Endothelial cell of hepatic sinusoid (primary cell): ENCODE measurements around the gene MLLT10.

Experiments
- in situ Hi-C: cut with HindIII; loops from 2 replicates; pipeline ENCODE4 v1.10.0; 2017; ENCODE audit warnings: low sequenced_read_pairs

Gene MLLT10

DNA sequence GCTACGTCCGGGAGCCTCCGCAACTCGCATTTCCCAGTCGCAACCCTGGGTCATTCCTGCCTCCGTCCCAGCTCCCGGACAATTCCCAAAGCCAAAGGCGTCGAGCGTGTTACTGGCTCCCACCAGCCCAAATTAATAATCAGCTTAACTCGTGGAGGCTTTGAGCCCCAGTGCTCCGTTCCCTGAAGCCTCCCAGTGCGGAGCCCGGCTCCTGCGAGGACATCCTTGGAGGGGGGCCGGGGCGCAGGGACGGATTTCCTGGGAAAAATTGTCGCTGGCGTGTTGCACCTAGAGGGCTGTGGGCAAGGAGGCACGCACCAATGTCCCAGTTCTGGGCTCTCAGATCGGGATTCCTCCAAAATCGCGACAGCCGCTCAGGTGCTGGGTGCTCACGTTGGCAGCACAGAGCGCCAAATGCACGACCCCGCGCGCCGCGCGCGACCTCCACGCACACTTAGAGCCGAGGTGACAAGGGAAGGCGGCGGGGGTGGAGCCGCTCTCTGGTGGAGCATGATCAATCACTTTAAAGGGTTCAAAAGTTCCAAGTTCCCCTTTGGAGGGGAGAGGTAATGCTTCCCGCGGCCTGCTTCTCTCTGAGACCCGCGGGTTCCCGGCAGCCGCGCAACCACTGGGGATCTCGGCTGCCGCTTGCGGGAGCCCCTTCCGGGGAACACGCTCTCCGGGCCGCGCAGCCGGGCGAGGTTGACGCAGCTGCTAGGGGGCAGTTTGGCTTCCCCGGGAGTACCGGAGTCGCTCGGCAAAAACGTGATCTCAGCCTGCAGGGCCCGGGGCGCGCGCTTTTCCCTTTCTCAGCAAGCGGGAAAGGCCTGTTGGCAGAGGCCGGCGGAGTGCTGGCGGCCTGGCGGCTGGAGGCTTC is 34.1 kb upstream of the MLLT10 start:
- in situ Hi-C loops = loop anchor here (25.0 kb wide), 1 partner anchor 213 kb away; no protein-coding TSS in a partner anchor

DNA sequence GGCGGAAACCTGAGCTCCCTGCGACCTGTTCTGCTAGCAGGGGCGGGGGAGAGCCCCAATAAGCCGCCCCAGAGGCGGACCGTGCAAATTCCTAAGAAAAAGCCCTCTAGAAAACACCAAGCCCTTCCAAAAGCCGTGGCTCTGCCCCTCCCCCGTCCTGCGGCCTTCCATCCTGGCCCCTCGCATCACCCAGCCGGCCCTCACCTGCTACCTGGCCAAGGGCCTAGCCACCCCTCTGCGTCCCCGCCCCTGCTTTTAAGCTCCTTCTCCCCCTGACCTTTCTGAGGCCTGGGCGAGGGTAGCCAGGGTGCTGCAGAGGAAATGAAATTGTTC is 33.5 kb upstream of the MLLT10 start:
- in situ Hi-C loops = no loop called here

DNA sequence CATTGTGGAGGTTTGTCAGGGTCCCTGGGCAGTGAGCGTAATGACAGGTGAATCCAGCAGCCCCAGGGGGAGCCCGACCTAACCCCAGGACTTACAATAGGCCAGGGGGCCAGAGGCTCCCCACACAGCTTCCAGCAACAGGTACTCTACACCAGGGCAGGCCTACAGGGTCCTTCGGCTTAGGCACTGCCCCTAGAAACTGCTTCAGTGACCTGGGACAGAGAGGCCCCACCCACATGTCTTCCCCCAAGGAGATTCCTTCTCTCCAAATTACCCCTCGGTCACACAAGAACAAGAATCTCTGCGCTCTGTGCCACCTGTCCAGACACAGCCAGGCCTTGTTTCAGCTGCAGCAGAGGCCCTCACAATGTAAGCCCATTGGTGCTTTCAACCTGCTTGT is 32.9 kb upstream of the MLLT10 start:
- in situ Hi-C loops = no loop called here

DNA sequence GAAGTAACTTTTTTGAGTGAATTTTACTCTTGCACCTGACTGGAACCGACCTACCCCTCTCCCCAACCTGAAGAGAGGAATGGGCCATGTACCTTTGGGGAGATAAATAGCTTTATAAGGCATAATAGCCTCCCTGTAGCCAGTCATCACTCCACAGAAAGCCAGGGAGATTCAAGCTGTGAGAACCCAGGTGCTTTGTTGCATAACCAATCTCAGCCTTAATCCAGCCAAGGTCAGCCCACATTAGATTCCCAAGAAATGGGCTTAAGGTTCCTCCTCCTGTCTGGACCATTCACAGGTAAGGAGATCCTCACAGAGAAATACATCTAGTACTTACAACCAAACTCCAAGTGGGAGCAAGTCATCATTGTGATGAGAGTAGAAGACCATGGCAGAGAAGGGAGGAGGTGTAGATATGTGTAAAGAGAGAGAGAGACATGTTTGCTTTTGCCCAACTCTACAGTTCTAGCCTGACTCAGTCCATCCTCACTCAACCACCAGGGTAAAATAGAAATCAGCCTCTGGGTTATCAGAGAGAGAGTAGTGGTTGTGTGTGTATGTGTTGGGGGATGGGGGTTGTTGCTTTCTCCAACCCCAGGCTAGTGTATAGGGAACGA is 32.2 kb upstream of the MLLT10 start:
- in situ Hi-C loops = no loop called here

DNA sequence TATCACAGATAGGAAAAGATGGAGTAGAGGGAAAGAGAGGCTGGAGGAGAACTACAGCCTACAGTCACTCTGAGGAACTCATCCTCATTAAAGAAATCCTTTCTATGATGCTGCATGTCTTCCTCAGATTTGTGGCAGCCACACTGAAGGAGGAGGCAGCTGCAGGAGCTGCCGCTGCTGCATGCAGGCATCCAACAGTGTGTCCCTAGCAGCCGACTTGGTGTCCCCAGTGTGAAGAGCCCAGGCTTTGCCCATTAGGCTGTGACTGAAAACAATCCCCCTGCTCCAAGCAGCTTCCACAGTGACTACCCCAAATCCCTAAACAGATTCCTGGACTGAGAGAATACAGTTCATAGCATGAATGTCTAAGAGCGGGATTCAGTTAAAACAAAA is 31.7 kb upstream of the MLLT10 start:
- in situ Hi-C loops = no loop called here

DNA sequence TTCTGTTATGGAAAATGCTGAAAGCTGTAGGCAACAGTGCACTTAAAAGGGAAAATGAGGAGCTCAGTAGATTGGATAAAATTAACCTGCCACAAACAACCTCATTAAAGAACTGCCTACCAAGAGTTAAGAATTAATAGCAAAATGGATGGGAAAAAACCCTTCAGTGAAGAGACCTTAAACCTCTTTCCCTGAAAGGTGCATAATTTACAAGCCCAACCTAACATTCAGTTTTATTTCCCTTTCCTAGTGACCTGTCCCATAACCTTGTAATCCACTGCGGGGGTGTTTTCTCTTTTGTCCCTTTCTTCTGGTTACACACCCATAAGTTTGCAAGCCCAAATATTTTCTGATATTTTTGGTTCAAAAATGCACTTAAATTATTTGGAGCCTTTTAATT is 30.5 kb upstream of the MLLT10 start:
- in situ Hi-C loops = no loop called here

DNA sequence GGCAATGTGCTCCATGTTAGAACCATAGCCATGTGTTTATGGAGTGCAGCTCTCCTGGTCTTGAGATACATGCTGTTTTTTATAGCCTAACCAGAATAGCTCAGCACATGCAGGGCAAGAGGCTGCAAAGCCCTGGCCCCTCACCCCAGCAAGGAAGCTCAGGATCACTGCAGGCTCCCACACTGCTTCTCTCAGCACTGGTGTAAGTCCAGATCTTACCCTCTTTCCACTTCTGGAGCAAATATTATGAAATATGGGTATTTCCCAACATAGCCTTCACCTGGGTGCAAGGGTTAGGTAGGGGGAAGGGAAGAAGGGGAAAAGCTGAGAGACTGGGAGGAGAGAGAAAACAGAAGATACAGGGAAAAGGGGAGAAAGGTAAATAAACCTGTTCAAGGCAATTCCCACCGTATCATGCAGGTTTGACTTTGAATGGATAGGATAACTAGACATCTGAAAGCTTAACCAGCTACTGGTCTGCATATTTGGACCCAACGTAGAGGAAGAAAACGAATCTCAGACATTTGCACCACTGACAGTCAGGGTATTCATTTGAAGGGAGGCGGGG is 28.2 kb upstream of the MLLT10 start:
- in situ Hi-C loops = no loop called here

DNA sequence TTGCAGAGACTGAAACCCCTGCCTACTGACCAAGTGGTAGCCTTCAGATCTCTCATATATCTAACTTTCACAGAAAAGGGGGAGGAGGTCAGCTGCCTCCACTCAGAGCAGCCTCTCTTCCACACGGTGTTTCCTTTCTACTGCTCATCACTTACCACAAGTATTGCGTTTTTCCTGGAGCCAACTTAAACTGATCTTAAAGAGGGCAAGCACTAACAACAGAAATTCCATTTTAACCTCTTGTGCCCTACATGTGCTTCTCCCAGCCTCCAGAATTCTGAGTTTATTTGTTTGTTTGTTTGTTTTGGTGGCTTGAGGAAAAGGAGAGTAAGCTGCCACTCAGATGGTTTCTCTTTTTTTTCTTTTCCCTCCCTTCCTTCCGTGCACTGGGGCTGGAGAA is 27.7 kb upstream of the MLLT10 start:
- in situ Hi-C loops = no loop called here

DNA sequence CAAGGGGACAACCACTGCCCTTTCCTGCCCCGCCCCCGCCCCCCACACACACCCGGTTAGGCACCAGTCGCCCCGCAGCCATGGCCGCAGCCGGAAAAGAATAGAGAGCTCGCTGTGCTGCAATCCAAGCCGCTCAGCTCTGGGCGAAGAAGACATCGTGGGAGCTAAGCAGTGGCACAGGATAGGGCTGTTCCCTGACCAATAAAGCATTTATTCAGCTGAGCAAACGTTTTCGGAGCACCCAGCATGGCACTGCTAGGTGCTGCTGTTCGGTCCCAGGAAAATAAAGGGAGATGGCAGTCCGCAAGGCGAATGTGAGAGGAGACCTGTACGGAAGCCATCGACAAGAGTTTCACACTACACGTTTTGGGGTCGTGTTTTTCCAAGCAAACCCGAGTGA is 26.9 kb upstream of the MLLT10 start:
- in situ Hi-C loops = no loop called here

DNA sequence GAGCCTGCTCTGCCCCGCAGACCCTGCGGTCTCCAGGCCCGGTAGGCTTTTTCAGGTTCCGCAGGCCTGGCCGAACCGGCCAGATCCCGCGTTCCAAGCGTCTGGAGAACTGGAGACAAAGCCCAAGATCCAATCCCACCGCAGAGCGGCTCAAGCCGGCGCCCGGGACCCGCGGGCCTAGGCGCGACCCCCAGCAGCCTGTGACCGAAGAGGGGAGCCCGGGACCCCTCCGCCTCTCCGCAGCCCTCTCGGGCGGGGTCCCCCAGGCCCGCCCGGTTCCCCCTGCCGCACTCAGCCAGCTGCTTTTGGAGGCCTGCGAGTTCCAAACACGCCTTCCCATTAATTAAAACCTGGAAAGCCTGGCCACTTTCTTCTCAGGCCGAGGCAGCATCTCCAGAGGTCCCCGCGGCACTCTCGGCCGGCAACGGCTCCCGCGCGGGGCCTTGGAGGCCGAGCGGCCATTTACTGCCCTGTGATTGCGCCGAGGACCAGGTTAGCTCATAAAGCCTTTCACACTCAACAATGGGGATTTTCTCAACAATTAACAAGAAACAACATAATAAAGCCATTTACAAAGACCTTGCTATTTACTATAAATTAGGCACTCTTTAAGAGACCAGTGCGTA is 25.2 kb upstream of the MLLT10 start:
- in situ Hi-C loops = no loop called here

DNA sequence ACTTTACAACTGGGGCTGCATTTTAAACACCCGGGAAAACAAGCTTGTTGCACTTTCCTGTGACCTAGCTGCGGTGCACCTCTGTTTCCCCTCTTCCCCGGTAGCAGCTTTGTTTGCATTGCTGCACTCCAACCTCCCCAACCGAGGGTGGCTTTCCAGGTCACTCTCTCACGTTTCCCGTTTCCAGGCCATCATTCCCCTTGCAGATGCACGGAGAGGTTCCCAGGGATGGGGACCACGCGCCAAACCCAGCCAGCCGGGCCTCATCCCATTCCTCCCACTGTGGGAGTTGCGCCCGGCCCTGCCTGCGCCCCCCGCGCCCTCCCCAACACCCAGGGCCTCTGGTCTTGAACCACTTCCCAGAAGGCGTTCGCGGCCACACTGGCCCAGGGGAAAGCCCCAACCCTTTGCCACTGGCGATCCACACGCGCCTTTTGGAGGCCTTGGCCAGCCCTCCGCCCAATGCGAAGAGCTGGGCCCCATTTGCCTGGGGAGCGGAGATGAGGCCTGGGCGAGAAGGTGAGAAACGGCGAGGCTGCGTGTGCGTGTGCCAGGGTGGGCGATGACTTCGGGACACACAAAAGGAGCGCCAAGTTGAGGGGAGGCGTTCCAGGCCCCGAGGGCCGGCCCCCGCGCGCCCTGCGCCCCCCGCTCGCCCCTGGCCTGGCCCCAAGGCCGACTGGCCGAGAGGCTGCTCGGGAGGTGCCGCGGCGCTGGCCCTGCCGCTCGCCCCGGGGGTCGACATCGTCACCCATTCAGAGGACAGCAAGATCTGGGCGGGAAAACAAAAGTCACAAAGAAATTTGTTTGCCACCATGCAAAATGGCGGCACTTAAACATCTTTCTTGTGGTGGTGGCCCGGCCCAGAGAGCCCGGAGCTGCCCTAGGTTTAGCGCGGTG is 24.4 kb upstream of the MLLT10 start:
- in situ Hi-C loops = no loop called here

DNA sequence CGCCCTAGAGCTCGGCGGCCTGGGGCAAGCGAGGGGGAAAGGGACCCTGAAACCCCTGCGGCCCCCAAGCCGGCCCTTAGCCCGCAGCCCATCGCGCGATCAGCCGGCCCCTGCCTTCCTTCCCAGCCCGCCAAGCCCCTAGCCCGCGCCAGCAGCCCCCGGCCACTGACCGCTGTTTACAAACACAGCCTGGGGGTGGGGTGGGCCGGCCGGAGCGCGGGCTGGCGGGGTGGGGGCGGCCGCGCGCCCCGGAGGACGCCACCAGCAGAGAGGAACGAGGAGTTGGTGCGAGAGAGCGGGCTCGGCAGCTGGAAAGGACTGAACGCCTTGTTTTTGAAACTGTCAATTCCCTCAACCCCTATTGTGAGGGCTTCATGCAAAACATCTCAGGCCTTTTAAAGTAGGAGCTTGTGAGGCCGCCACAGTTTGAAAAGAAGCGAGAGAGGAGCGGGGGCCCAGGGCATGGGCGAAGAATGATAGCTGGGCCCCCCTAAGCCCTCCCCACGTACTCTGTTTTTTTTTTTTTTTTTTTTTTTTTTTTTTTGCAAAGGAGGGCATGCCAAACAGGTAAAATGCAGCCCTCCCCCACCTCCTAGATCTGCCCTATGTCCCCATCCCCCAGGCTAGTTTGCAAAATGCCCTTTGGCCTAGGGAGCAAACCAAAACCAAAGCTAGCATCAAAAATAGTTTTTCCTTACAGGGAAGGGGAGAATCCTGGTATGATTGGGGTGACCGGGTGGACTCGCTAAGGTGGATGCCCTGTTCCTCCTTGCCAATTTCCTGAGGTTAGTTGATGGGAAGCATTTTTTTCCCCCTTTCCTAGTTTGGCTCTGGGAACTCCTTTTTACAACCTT is 23.6 kb upstream of the MLLT10 start:
- in situ Hi-C loops = no loop called here

DNA sequence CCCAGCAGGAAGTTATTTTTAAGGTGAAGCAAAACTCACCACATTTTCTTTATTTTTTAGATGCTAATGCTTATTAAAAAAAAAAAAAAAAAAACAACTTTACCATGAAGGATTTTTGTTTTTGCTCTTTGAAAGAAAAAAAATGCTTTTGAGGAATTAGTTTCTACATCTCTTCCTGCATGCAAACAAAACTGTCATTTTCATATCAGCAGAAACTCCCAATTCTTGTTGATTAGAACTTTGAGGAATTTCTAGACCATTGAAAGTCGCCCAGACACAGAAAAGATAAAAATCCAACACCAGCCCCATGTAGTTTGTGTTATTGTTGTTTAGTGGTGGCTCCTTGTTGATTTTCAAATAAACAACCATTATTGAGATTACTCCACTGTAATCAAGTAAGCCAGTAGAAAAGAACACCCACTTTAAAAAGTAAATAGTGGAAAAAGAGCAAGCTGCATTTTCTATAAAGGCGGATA is 22.9 kb upstream of the MLLT10 start:
- in situ Hi-C loops = no loop called here

DNA sequence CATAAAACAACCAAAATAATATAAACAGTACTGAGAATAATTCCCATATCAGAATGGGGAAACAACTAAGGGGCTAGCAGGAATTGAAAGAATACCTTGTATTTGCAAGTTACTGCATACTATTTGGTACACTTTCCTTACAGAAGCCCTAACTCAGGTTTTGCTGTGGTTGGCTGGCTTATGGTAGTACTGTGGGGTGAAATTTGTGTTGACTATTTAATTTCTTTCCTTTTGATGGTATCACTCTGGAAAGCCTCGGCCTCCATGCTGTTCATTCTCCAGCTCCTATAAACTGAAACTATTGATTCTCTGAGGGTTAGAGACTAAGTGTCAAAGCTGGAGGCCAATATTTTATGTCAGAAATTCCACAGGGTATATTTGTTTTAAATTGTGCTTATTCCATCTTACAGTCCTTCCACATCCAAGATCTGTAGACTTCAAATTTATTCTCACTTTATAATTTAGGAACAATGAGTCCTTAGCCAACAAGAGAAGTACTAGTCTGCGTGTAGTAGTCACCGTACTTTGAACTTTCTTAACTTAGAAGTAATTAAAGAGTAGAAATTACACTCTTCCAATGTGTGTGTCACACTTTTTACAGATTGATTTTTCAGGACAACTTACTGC is 22.0 kb upstream of the MLLT10 start:
- in situ Hi-C loops = no loop called here

DNA sequence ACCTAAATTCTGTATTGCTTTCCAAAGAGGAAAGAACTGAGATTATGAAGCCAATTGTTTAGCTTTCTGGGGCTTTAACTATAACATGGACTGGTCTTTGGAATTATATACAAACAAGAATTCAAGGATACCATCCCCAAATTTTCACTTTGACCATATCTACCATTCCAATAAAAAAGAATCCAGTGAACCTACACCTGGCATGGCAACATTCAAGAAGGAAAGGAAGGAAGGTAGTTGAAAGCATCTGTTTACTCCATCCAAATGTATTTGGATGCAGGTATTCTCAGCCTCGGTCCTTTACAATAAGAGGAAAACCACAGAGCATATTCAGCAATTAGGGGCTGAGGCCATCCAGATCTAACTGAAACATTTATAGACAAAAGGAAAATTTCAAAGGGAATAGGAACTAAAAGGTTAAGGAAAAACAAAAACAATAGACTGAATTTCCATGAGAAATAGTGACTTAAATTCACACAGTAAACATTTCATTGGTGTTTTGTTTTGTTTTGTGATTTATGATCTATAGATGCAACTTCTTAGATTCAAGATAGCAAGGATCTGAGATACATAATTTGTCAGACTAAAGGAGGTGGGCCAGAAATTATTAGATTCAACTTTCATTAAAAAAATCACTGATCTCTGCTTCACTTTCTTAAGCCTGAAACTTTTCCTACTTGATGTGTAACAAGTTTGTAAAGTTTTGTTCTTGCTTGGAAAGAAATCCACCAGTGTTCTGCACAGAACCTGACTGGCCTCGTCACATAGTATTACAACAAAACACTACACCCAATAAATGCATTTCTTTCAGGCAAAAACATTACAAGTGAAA is 21.2 kb upstream of the MLLT10 start:
- in situ Hi-C loops = no loop called here

DNA sequence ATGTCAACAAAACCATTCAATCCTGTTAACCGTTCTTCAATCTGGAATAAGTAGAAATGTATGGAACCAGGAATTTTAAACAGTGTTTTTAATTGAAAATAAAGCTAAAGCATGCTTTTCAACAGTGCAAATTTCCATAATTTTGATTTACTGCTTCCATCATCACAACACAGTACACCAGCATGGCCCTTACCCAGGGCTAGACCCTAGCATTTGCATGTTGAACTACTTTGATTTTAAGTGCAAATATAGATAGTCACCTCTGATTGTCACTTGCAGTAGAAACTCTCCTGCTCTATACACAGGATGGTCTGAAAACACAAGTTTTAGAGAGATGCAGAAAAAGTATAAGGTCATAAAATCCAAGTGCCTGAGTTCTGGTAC is 20.6 kb upstream of the MLLT10 start:
- in situ Hi-C loops = no loop called here

DNA sequence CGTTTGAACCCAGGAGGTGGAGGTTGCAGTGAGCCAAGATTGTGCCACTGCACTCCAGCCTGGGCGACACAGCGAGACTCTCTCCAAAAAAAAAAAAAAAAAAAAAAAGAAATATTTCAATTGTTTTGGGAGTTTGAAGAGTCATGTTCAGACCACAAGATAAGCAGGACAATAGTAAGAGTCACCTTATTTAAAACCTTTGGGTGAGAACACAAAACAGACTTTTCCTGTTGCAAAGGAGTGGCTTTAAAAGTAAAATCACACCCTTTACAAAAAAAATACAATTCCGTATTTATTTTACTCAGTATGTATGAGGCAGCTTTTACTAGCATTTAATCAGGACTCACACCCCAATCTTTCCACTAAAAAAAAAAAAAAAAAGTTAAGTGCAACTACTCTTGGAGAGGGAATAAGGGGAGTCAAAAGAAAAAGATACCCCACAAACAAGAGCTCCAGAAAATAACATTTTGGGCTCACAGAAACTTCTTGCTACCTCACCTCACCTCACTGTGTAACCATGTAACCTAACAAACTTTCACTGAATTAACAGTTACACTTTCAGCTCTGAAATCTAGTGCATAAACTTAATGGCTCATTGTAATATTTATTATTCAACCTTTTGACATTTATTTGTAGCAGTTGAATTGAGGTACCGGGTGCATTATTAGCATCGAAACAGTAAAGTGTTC is 19.8 kb upstream of the MLLT10 start:
- in situ Hi-C loops = no loop called here

DNA sequence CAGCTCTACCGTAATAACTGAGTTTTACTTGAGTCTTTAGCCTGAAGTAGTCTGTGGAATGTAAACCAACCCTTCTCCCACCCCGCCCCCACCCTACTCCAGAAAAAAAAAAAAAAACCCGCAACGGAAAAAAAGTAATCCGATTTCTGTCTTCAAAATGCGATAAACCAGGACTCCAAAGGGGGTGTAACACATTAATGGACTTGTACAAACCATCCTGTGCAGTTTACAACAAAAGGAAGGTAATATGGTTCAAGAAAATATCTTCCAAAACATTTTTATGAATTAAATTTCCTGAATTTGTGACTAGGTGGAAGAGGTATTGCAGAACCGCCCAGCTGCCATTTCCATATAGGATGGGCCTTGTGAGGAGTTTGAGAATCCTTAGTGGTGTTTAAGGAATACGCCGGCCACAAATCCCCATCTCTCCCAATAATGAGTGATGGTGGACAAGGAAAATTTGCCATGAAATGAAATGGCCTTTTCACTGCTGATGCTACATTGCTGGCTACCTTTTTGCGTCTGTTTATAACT is 19.1 kb upstream of the MLLT10 start:
- in situ Hi-C loops = no loop called here
